ENCODE measurements around the gene SLC9A1.
"Not testable (repeated sequence)": the region's sequence is repeated elsewhere in the genome, so short reads cannot be mapped to it uniquely, and the experiment has no call there.

Gene SLC9A1

GRCh38 chr1:27179379-27179778 lies 24.5 kb upstream of the SLC9A1 start:
- H3K4me3 ChIP-seq (replicated peaks; ENCODE audit: low read depth, low read length): no peak overlapping the region
- no peak for DNase-seq (ENCODE audit: extremely low read depth, low read depth)
- TF ChIP-seq CTCF (IDR thresholded peaks at IDR 0.05; ENCODE audit: low read depth, low read length, missing control alignments): no peak

GRCh38 chr1:27176954-27177353 lies 22.0 kb upstream of the SLC9A1 start:
- no peak for TF ChIP-seq CTCF (IDR thresholded peaks at IDR 0.05; ENCODE audit: low read depth, low read length, missing control alignments)
- no peak overlapping the region for H3K4me3 ChIP-seq (replicated peaks; ENCODE audit: low read depth, low read length)
- no peak for DNase-seq (ENCODE audit: extremely low read depth, low read depth)

- no peak for TF ChIP-seq CTCF (IDR thresholded peaks at IDR 0.05; ENCODE audit: low read depth, low read length, missing control alignments)
- DNase-seq (ENCODE audit: extremely low read depth, low read depth): no peak
- H3K4me3 ChIP-seq (replicated peaks; ENCODE audit: low read depth, low read length): no peak overlapping the region
Observed at GRCh38 chr1:27176323-27176722, 21.4 kb upstream of the SLC9A1 start.

- not testable (repeated sequence) for H3K4me3 ChIP-seq (replicated peaks; ENCODE audit: low read depth, low read length); DNase-seq (ENCODE audit: extremely low read depth, low read depth)
Observed at GRCh38 chr1:27172992-27173391, 18.1 kb upstream of the SLC9A1 start.

- no peak overlapping the region for H3K4me3 ChIP-seq (replicated peaks; ENCODE audit: low read depth, low read length)
Observed at GRCh38 chr1:27166929-27167328, 12.0 kb upstream of the SLC9A1 start.

GRCh38 chr1:27166351-27166802 lies 11.5 kb upstream of the SLC9A1 start:
- no peak for TF ChIP-seq CTCF (IDR thresholded peaks at IDR 0.05; ENCODE audit: low read depth, low read length, missing control alignments)
- no peak for DNase-seq (ENCODE audit: extremely low read depth, low read depth)

More at GRCh38 chr1:27166929-27167328, 12.0 kb upstream of the SLC9A1 start:
- DNase-seq (ENCODE audit: extremely low read depth, low read depth): no peak
- TF ChIP-seq CTCF (IDR thresholded peaks at IDR 0.05; ENCODE audit: low read depth, low read length, missing control alignments): no peak

GRCh38 chr1:27163093-27163492 lies 8.2 kb upstream of the SLC9A1 start:
- no peak for DNase-seq (ENCODE audit: extremely low read depth, low read depth)
- no peak overlapping the region for H3K4me3 ChIP-seq (replicated peaks; ENCODE audit: low read depth, low read length)
- TF ChIP-seq CTCF (IDR thresholded peaks at IDR 0.05; ENCODE audit: low read depth, low read length, missing control alignments): no peak

More at GRCh38 chr1:27166351-27166802, 11.5 kb upstream of the SLC9A1 start:
- H3K4me3 ChIP-seq (replicated peaks; ENCODE audit: low read depth, low read length): no peak overlapping the region
